Cardiac fibroblast (primary cell): ENCODE results near the gene GNB2.
"Not testable (repeated sequence)": the region's sequence is repeated elsewhere in the genome, so short reads cannot be mapped to it uniquely, and the experiment has no call there.

ENCODE experiments used
- DNase-seq, 2 donors: peaks; one replicate each; pipeline versions ENCODE4 v3.0.0 to v3.0.0-alpha.2; 2010; ENCODE audit warnings: low read depth in 2 of 2
- H3K4me3 ChIP-seq, 2 donors: replicated peaks in 1 of 2; 1 replicate in 1 of 2; 2 replicates in 1 of 2; pipeline ENCODE4 v1.5.1; 2011; ENCODE audit warnings: low read depth in 2 of 2, low read length in 2 of 2, mild to moderate bottlenecking in 2 of 2, moderate library complexity in 1 of 2
- CTCF ChIP-seq: IDR thresholded peaks from one replicate; pipeline ENCODE4 v1.5.1; 2011; ENCODE audit warnings: low read depth, mild to moderate bottlenecking, low read length, inconsistent platforms

GNB2 gene

GRCh38 chr7:100705753-100706671, 32.5 kb downstream of the GNB2 start, which contains the start of gene POP7:
TSS of gene POP7 (plus strand) at chr7:100706121. CDS start at chr7:100706831, 710 bp downstream.
- TF ChIP-seq CTCF = no peak
- DNase-seq = peak; percentile 99
- peak within 1 kb of the TSS; percentile 91 to 96 for H3K4me3 ChIP-seq

GRCh38 chr7:100706672-100707311, 33.3 kb downstream of the GNB2 start:
- no peak for TF ChIP-seq CTCF
- no peak for DNase-seq
- peak overlapping the region; percentile 91 to 96 for H3K4me3 ChIP-seq

- no peak overlapping the region for H3K4me3 ChIP-seq
- DNase-seq = no peak
- no peak for TF ChIP-seq CTCF
Measured at GRCh38 chr7:100708395-100708794, 34.9 kb downstream of the GNB2 start.

GRCh38 chr7:100710452-100710851, 36.9 kb downstream of the GNB2 start:
- no peak overlapping the region for H3K4me3 ChIP-seq
- DNase-seq = no peak
- TF ChIP-seq CTCF = no peak

GRCh38 chr7:100711369-100711768, 37.8 kb downstream of the GNB2 start:
- no peak overlapping the region for H3K4me3 ChIP-seq
- TF ChIP-seq CTCF = no peak
- no peak for DNase-seq

- H3K4me3 ChIP-seq = no peak overlapping the region
- TF ChIP-seq CTCF = no peak
- DNase-seq = no peak
Measured at GRCh38 chr7:100714725-100715124, 41.2 kb downstream of the GNB2 start.

GRCh38 chr7:100717073-100717472, 43.5 kb downstream of the GNB2 start:
- not testable (repeated sequence) for H3K4me3 ChIP-seq, DNase-seq
